ENCODE measurements around the gene ANKH. TPM values are rescaled to one million over a fixed set of nuclear protein-coding genes. Genes with fewer than 3 reads are reported as not detected.

Gene ANKH
- total RNA-seq, 2 donors from 2014 or later, result 37.2 to 95.4 TPM

- H3K9me3 Mint-ChIP-seq, result no peaks in the 10 kb centered on the region
- H3K27me3 Mint-ChIP-seq, result peaks cover 6 to 8% of the 10 kb centered on the region in 2 donors
- no peaks in the 10 kb centered on the region for H3K36me3 Mint-ChIP-seq
- no peak for DNase-seq (ENCODE audit: low spot score)
- peaks cover 2 to 4% of the 10 kb centered on the region in 2 donors for H3K4me1 Mint-ChIP-seq (ENCODE audit: low read depth in 2 of 2)
- no peak overlapping the region for H3K27ac Mint-ChIP-seq
- H3K4me3 Mint-ChIP-seq, result no peak overlapping the region
- ATAC-seq, result no peak
Observed at GRCh38 chr5:14901462-14902051, 30.0 kb upstream of the ANKH start.

GRCh38 chr5:14900693-14901461 lies 29.3 kb upstream of the ANKH start:
- DNase-seq (ENCODE audit: low spot score), result no peak
- ATAC-seq, result no peak
- Mint-ChIP-seq H3K9me3 (no peaks in the 10 kb centered on the region), H3K27ac (no peak overlapping the region), H3K4me1 (ENCODE audit: low read depth in 2 of 2) (peaks cover 2 to 4% of the 10 kb centered on the region in 2 donors), H3K4me3 (no peak overlapping the region), H3K36me3 (no peaks in the 10 kb centered on the region), H3K27me3 (peaks cover 6% of the 10 kb centered on the region in 2 donors)

- Mint-ChIP-seq H3K36me3 (no peaks in the 10 kb centered on the region), H3K4me3 (no peak overlapping the region), H3K9me3 (no peaks in the 10 kb centered on the region), H3K27ac (no peak overlapping the region), H3K4me1 (ENCODE audit: low read depth in 2 of 2) (peaks cover 0 to 2% of the 10 kb centered on the region in 2 donors), H3K27me3 (peaks cover 3 to 6% of the 10 kb centered on the region in 2 donors)
- DNase-seq (ENCODE audit: low spot score) (no peak), ATAC-seq (no peak)
Observed at GRCh38 chr5:14896131-14896530, 24.6 kb upstream of the ANKH start.

DNA sequence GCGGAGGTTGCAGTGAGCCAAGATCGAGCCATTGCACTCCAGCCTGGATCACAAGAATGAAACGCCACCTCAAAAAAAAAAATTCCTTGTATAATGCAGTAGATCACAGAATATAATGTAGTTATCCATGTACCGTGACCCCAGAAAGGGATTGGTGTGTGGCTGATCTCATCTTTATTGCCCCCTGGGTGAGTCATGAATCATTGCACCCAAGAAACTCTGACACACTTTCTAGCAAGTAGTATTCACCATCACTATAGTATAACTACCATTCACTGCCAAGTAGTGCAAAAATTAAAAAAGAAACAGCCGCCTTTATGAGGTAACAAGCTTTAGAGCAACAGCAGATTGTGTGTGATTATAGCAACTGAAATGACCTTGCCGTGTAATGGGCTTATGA lies 23.7 kb upstream of the ANKH start:
- H3K27me3 Mint-ChIP-seq, result peaks cover 3 to 6% of the 10 kb centered on the region in 2 donors
- DNase-seq (ENCODE audit: low spot score) (no peak), ATAC-seq (no peak)
- peaks cover 0 to 2% of the 10 kb centered on the region in 2 donors for H3K4me1 Mint-ChIP-seq (ENCODE audit: low read depth in 2 of 2)
- H3K4me3 Mint-ChIP-seq, result no peak overlapping the region
- H3K9me3 Mint-ChIP-seq, result no peaks in the 10 kb centered on the region
- no peak overlapping the region for H3K27ac Mint-ChIP-seq
- H3K36me3 Mint-ChIP-seq, result no peaks in the 10 kb centered on the region

GRCh38 chr5:14894748-14895147 lies 23.2 kb upstream of the ANKH start:
- Mint-ChIP-seq H3K27ac (no peak overlapping the region), H3K4me3 (no peak overlapping the region), H3K27me3 (peaks cover 3 to 6% of the 10 kb centered on the region in 2 donors), H3K36me3 (no peaks in the 10 kb centered on the region), H3K4me1 (ENCODE audit: low read depth in 2 of 2) (peaks cover 0 to 2% of the 10 kb centered on the region in 2 donors), H3K9me3 (no peaks in the 10 kb centered on the region)
- no peak for ATAC-seq
- DNase-seq (ENCODE audit: low spot score), result no peak

DNA sequence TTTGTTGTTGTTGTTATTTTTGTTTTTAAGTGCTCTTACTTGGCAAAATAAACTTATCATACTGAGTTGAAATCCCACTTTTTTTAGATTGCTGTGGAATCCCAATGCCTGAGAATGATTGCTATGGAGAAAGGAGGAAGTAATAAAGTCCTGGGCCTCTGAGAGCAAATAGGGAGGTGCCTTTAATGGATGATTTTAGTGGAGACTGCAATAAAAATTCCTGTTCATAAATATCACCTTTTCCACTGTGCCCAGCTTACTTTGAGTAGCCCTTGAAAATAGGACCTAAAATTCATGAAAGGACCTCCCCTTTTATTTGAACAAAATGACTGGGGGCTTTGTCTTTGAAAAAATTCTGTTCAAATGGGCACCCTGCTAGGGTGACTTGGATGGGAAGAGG lies 21.8 kb upstream of the ANKH start:
- H3K27ac Mint-ChIP-seq, result no peak overlapping the region
- H3K36me3 Mint-ChIP-seq, result no peaks in the 10 kb centered on the region
- no peaks in the 10 kb centered on the region for H3K4me1 Mint-ChIP-seq (ENCODE audit: low read depth in 2 of 2)
- H3K27me3 Mint-ChIP-seq, result peaks cover 2 to 6% of the 10 kb centered on the region in 2 donors
- ATAC-seq (no peak), DNase-seq (ENCODE audit: low spot score) (no peak)
- H3K4me3 Mint-ChIP-seq, result no peak overlapping the region
- no peaks in the 10 kb centered on the region for H3K9me3 Mint-ChIP-seq

DNA sequence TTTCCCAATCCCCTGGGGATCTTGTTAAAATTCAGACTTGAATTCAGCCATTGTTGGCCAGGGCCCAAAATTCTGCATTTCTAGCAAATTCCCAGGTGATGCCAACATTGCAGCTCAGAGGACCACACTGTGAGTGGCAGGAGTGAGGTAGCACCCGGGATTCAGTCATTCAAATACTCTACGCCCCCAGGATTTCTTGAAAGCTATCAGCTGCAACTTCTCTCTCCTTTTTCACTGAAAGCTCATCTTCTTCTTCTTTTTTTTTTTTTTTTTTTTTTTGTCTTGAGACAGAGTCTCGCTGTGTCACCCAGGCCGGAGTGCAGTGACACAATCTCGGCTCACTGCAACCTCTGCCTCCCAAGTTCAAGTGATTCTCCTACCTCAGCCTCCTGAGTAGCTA lies 19.3 kb upstream of the ANKH start:
- no peak overlapping the region for H3K4me3 Mint-ChIP-seq
- H3K36me3 Mint-ChIP-seq, result no peaks in the 10 kb centered on the region
- H3K27me3 Mint-ChIP-seq, result peaks cover 0 to 2% of the 10 kb centered on the region in 2 donors
- H3K27ac Mint-ChIP-seq, result no peak overlapping the region
- H3K9me3 Mint-ChIP-seq, result no peaks in the 10 kb centered on the region
- DNase-seq (ENCODE audit: low spot score) (no peak), ATAC-seq (no peak)
- H3K4me1 Mint-ChIP-seq (ENCODE audit: low read depth in 2 of 2), result no peaks in the 10 kb centered on the region

GRCh38 chr5:14884062-14884612 lies 12.6 kb upstream of the ANKH start:
- Mint-ChIP-seq H3K4me3 (no peak overlapping the region), H3K27me3 (peaks cover 10% of the 10 kb centered on the region in 2 donors), H3K27ac (no peak overlapping the region), H3K4me1 (ENCODE audit: low read depth in 2 of 2) (no peaks in the 10 kb centered on the region), H3K9me3 (no peaks in the 10 kb centered on the region), H3K36me3 (no peaks in the 10 kb centered on the region)
- DNase-seq (ENCODE audit: low spot score) (no peak), ATAC-seq (no peak)

DNA sequence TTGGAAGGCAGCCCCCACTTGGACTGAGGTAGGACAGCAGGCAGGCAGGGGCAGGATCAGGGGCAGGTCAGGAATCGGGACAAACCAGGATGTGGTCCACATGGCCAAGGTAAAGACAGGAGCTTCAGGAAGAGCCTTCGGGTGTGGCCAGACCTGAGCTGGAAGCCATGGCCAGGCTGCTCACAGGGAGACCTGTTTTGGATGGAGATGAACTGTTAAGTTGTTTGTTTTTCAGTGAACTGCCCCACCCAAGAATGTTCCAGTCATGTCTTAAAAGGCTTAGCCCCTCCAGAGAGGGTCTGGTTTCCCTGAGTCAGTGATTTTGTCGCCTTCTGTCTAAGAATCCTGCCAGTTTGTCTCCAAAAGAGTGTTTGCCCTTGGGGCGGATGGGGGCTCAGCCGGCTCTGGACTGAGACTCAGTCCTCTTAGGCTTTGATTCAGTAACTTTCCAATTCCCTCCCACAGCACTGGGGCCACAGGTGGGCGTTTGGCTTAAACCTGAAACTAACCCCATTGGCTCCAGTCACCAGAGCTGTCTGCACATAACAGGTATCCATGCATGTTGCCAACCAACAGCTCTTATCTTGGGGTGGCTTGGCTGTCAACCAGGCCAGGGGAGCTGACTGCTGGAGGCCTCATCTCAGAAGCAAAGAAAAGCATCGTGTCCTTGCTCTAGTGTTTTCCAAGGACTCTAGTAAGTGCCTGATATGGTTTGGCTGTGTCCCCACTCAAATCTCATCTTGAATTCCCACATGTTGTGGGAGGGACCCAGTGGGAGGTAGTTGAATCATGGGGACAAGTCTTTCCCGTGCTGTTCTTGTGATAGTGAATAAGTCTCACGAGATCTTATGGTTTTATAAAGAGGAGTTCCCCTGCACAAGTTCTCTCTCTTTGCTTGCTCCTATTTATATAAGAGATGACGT lies 11.3 kb upstream of the ANKH start:
- ATAC-seq (no peak), DNase-seq (ENCODE audit: low spot score) (no peak)
- Mint-ChIP-seq H3K9me3 (no peaks in the 10 kb centered on the region), H3K27me3 (peaks cover 15 to 17% of the 10 kb centered on the region in 2 donors), H3K36me3 (no peaks in the 10 kb centered on the region), H3K4me1 (ENCODE audit: low read depth in 2 of 2) (no peaks in the 10 kb centered on the region), H3K27ac (no peak overlapping the region), H3K4me3 (no peak overlapping the region)

- Mint-ChIP-seq H3K27me3 (peaks cover 21 to 26% of the 10 kb centered on the region in 2 donors), H3K27ac (no peak overlapping the region), H3K36me3 (no peaks in the 10 kb centered on the region), H3K4me3 (no peak overlapping the region), H3K4me1 (ENCODE audit: low read depth in 2 of 2) (no peaks in the 10 kb centered on the region), H3K9me3 (no peaks in the 10 kb centered on the region)
- no peak for DNase-seq (ENCODE audit: low spot score)
- no peak for ATAC-seq
Observed at GRCh38 chr5:14881826-14882225, 10.2 kb upstream of the ANKH start.

DNA sequence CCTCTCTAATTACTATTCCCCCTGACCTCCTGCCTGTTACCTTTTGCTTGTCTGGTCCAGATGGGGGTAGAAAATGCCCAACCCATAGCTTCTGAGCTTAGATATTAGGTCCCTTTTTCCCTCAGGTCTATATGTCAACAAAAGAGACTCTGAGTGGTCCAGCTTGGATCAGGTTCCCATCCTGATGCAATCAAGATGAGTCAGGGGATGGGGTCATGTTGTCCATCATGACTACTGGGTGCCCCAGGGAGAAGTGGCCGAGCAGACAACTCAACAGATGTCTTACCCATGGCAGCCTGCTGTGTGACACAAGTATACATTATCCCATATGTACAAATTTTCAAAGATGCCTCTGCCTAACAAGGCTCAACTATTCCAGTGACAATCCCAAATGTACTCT lies 9.1 kb upstream of the ANKH start:
- no peak overlapping the region for H3K4me3 Mint-ChIP-seq

DNA sequence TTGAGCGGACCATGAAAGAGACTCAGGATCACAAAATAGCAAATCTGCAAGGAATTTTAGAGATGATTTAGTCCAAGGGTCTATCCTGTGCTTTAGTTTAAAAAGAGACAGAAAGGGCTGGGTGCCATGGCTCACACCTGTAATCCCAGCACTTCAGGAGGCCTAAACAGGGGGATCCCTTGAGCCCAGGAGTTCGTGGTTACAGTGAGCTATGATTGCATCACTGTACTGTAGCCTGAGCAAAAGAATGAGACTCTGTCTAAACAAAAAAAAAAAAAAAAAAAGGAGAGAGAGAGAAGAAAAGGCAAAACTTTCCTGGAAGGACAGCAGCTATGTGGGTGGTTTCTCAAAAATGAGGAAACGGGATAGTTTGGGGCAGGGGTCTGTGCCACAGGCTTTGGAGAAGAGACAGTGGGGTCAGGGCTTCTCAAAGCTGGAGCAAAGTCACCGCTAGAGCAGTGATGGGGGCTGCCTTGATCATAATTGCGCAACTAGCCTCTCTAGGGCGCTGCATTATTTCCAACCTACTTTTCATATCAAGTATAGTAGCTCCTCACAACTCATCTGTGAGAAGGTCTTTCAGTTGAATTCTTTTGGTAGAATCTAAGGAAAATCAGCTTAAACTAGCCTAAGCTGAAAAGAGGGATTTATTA lies 8.5 kb upstream of the ANKH start:
- Mint-ChIP-seq H3K27ac (no peak overlapping the region), H3K9me3 (no peaks in the 10 kb centered on the region), H3K4me3 (no peak overlapping the region), H3K27me3 (peaks cover 29 to 37% of the 10 kb centered on the region in 2 donors), H3K4me1 (ENCODE audit: low read depth in 2 of 2) (no peaks in the 10 kb centered on the region), H3K36me3 (no peaks in the 10 kb centered on the region)
- no peak for DNase-seq (ENCODE audit: low spot score)
- ATAC-seq, result no peak

More for the DNA sequence above, 9.1 kb upstream of the ANKH start:
- H3K4me1 Mint-ChIP-seq (ENCODE audit: low read depth in 2 of 2), result no peaks in the 10 kb centered on the region
- ATAC-seq (no peak), DNase-seq (ENCODE audit: low spot score) (no peak)
- peaks cover 29 to 37% of the 10 kb centered on the region in 2 donors for H3K27me3 Mint-ChIP-seq
- no peaks in the 10 kb centered on the region for H3K36me3 Mint-ChIP-seq
- H3K9me3 Mint-ChIP-seq, result no peaks in the 10 kb centered on the region
- no peak overlapping the region for H3K27ac Mint-ChIP-seq

DNA sequence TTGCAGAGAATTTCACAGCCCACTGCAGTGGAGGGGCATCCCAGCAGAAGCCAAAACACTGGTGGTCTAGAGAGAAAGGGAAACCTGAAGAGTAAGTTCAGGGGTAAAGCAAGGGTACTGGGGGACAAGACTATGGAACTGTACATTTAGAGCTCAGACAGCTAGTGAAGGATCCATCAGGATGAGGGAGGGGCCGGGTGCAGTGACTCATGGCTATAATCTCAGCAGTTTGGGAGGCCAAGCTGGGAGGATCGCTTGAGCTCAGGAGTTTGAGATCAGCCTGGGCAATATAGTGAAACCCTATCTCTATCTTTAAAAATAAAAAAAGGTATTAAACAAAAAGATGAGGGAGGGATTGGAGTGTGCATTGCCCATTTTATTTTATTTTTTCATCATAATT lies 7.8 kb upstream of the ANKH start:
- ATAC-seq (no peak), DNase-seq (ENCODE audit: low spot score) (no peak)
- no peaks in the 10 kb centered on the region for H3K9me3 Mint-ChIP-seq
- H3K4me3 Mint-ChIP-seq, result no peak overlapping the region
- H3K27ac Mint-ChIP-seq, result no peak overlapping the region
- H3K4me1 Mint-ChIP-seq (ENCODE audit: low read depth in 2 of 2), result no peaks in the 10 kb centered on the region
- no peaks in the 10 kb centered on the region for H3K36me3 Mint-ChIP-seq
- H3K27me3 Mint-ChIP-seq, result peaks cover 28 to 37% of the 10 kb centered on the region in 2 donors

Data from natural killer cell treated with Interleukin-12 subunit alpha and Interleukin-12 subunit beta and Interleukin-15 and Interleukin-18, amount 100 ng/mL, for 72 hours (primary cell).